SKM-1 treated with dmso at 0.1 percent for 144 hours (cell line): ENCODE data around the gene TMEM164.
"Not testable (repeated sequence)": the region's sequence is repeated elsewhere in the genome, so short reads cannot be mapped to it uniquely, and the experiment has no call there.

Experiments
- DNase-seq: peaks from one replicate; lab custom pipeline; 2025; ENCODE audit not compliant: unreplicated experiment; lab: John Stamatoyannopoulos, UW

The TMEM164 gene

GRCh38 chrX:110123331-110123782 is 120.4 kb downstream of the TMEM164 start:
- peak; percentile 9 for DNase-seq

- no peak for DNase-seq
Measured at GRCh38 chrX:110125446-110126162, 122.7 kb downstream of the TMEM164 start.

- no peak for DNase-seq
Measured at GRCh38 chrX:110131031-110131430, 128.1 kb downstream of the TMEM164 start.

- DNase-seq = no peak
Measured at GRCh38 chrX:110132450-110133114, 129.7 kb downstream of the TMEM164 start.

- no peak for DNase-seq
Measured at GRCh38 chrX:110133735-110134370, 130.9 kb downstream of the TMEM164 start.

- DNase-seq = no peak
Measured at GRCh38 chrX:110135618-110136017, 132.7 kb downstream of the TMEM164 start.

- DNase-seq = no peak
Measured at GRCh38 chrX:110136136-110136535, 133.2 kb downstream of the TMEM164 start.

GRCh38 chrX:110138557-110138956 is 135.6 kb downstream of the TMEM164 start:
- no peak for DNase-seq

GRCh38 chrX:110139172-110139571 is 136.3 kb downstream of the TMEM164 start:
- DNase-seq = no peak

GRCh38 chrX:110142096-110142495 is 139.2 kb downstream of the TMEM164 start:
- DNase-seq = no peak

- DNase-seq = no peak
Measured at GRCh38 chrX:110143454-110144210, 140.7 kb downstream of the TMEM164 start.

- no peak for DNase-seq
Measured at GRCh38 chrX:110145311-110145710, 142.4 kb downstream of the TMEM164 start.

- peak; percentile 24 for DNase-seq
Measured at GRCh38 chrX:110145854-110146253, 142.9 kb downstream of the TMEM164 start.

- peak; percentile 25 for DNase-seq
Measured at GRCh38 chrX:110146521-110146920, 143.6 kb downstream of the TMEM164 start.

- DNase-seq = no peak
Measured at GRCh38 chrX:110153244-110153643, 150.3 kb downstream of the TMEM164 start.

- DNase-seq = no peak
Measured at GRCh38 chrX:110153896-110154295, 151.0 kb downstream of the TMEM164 start.

- not testable (repeated sequence) for DNase-seq
Measured at GRCh38 chrX:110154328-110154727, 151.4 kb downstream of the TMEM164 start.

GRCh38 chrX:110155759-110156158 is 152.8 kb downstream of the TMEM164 start:
- DNase-seq = no peak

GRCh38 chrX:110156167-110156754 is 153.3 kb downstream of the TMEM164 start:
- no peak for DNase-seq

GRCh38 chrX:110157444-110157843 is 154.5 kb downstream of the TMEM164 start:
- DNase-seq = no peak

- DNase-seq = no peak
Measured at GRCh38 chrX:110159235-110159634, 156.3 kb downstream of the TMEM164 start.
